ENCODE results near the gene CHTF18. TPM values are rescaled to one million over a fixed set of nuclear protein-coding genes. Genes with fewer than 3 reads are reported as not detected.
"Not testable (repeated sequence)": the region's sequence is repeated elsewhere in the genome, so short reads cannot be mapped to it uniquely, and the experiment has no call there.

Gene CHTF18
- total RNA-seq, 2 experiments from 2014 or later = 125 to 146 TPM

DNA sequence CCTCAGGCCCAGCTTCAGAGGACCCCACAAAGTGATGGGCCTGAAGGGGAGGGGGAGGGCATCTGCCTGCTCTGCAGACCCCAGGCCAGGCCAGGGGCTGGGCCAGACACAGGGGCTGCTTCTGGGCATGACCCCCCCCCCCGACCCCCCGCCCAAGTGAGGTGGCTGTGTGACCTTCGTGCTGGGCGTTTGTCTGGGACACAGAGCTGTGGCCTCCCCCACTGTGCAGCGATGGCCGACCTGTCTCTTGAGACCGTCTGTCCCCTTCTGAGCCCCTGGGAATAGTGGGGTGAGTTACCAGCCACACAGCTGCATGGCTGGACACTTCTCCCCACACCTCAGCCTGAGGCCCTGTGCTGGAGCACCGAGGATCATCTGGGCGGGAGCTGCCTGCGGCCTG is 47.0 kb downstream of the CHTF18 start:
- Histone ChIP-seq H3K9me2 (ENCODE audit: insufficient read depth, low read length) (no peaks in the 10 kb centered on the region), H3K4me1 (ENCODE audit: insufficient read depth, low read length, poor library complexity, severe bottlenecking) (no peaks in the 10 kb centered on the region), H3K79me2 (ENCODE audit: insufficient read depth, low read depth, low read length) (no peaks in the 10 kb centered on the region), H3K36me3 (ENCODE audit: insufficient read depth, low read length) (no peaks in the 10 kb centered on the region), H3K27ac (ENCODE audit: low read depth, low read length, poor library complexity, severe bottlenecking) (no peak overlapping the region), H3K9me3 (ENCODE audit: low read length) (peaks cover 8% of the 10 kb centered on the region), H4K20me1 (ENCODE audit: insufficient read depth, low read length) (no peaks in the 10 kb centered on the region), H2AFZ (ENCODE audit: low read length) (no peak overlapping the region), H3K4me3 (ENCODE audit: low read depth, low read length, poor library complexity, severe bottlenecking) (no peak overlapping the region), H3K4me2 (ENCODE audit: low read length) (no peak overlapping the region)
- DNase-seq (ENCODE audit: low spot score) = no peak
- CTCF ChIA-PET (ENCODE audit: unreplicated experiment) = no interaction called here
- BruUV-seq (replicated peaks) = no TSS peak
- TF ChIP-seq CTCF (conservative IDR thresholded peaks at IDR 0.05; ENCODE audit: low read length) (no peak), EZH2phosphoT487 (IDR thresholded peaks at IDR 0.05; ENCODE audit: borderline replicate concordance, low read depth, low read length) (no peak)
- intact Hi-C loops (cut with micrococcal nuclease; ENCODE audit: unreplicated experiment) = no loop called here
- POLR2A ChIA-PET = no interaction called here

DNA sequence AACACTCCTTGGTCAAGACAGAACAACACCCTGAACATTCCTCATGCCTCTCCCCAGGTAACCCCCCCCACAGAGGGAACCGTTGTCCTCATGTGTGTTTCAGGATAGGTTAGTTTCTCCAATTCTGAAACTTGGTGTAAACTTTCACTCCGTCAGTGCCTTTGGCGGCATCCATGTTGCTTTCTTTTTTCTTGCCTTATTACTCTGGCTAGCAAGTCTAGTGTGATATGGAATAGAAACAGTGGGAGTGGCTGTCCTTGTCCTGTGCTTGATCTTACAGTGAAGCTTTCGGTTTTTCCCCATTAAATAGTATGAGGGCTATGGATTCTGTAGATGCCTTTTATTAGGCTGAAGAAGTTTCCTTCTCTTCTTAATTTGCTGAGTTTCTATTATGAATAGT is 47.8 kb downstream of the CHTF18 start:
- POLR2A ChIA-PET = no interaction called here
- no peak for DNase-seq (ENCODE audit: low spot score)
- Histone ChIP-seq H3K27ac (ENCODE audit: low read depth, low read length, poor library complexity, severe bottlenecking) (no peak overlapping the region), H3K4me1 (ENCODE audit: insufficient read depth, low read length, poor library complexity, severe bottlenecking) (no peaks in the 10 kb centered on the region), H2AFZ (ENCODE audit: low read length) (no peak overlapping the region), H3K4me3 (ENCODE audit: low read depth, low read length, poor library complexity, severe bottlenecking) (no peak overlapping the region), H3K9me2 (ENCODE audit: insufficient read depth, low read length) (no peaks in the 10 kb centered on the region), H3K9me3 (ENCODE audit: low read length) (peaks cover 8% of the 10 kb centered on the region), H3K36me3 (ENCODE audit: insufficient read depth, low read length) (no peaks in the 10 kb centered on the region), H4K20me1 (ENCODE audit: insufficient read depth, low read length) (no peaks in the 10 kb centered on the region), H3K4me2 (ENCODE audit: low read length) (no peak overlapping the region), H3K79me2 (ENCODE audit: insufficient read depth, low read depth, low read length) (no peaks in the 10 kb centered on the region)
- intact Hi-C loops (cut with micrococcal nuclease; ENCODE audit: unreplicated experiment) = no loop called here
- BruUV-seq (replicated peaks) = no TSS peak
- TF ChIP-seq EZH2phosphoT487 (IDR thresholded peaks at IDR 0.05; ENCODE audit: borderline replicate concordance, low read depth, low read length) = no peak
- TF ChIP-seq CTCF (conservative IDR thresholded peaks at IDR 0.05; ENCODE audit: low read length) = no peak
- CTCF ChIA-PET (ENCODE audit: unreplicated experiment) = no interaction called here

GRCh38 chr16:836822-837221 is 48.4 kb downstream of the CHTF18 start:
- POLR2A ChIA-PET; H3K4me2 ChIP-seq (ENCODE audit: low read length); intact Hi-C loops (cut with micrococcal nuclease; ENCODE audit: unreplicated experiment); H3K4me1 ChIP-seq (ENCODE audit: insufficient read depth, low read length, poor library complexity, severe bottlenecking); H3K79me2 ChIP-seq (ENCODE audit: insufficient read depth, low read depth, low read length); H3K4me3 ChIP-seq (ENCODE audit: low read depth, low read length, poor library complexity, severe bottlenecking); CTCF ChIA-PET (ENCODE audit: unreplicated experiment); H3K27ac ChIP-seq (ENCODE audit: low read depth, low read length, poor library complexity, severe bottlenecking); H3K9me3 ChIP-seq (ENCODE audit: low read length); H2AFZ ChIP-seq (ENCODE audit: low read length); H3K36me3 ChIP-seq (ENCODE audit: insufficient read depth, low read length); BruUV-seq (replicated peaks); DNase-seq (ENCODE audit: low spot score); H4K20me1 ChIP-seq (ENCODE audit: insufficient read depth, low read length); H3K9me2 ChIP-seq (ENCODE audit: insufficient read depth, low read length): not testable (repeated sequence)

Measured in OCI-LY7 (cell line).